OCI-M2 (cell line): ENCODE results near the gene PRTN3.
"Not testable (repeated sequence)": the region's sequence is repeated elsewhere in the genome, so short reads cannot be mapped to it uniquely, and the experiment has no call there.

Experiments
- DNase-seq: peaks from one replicate; lab custom pipeline; 2025; ENCODE audit not compliant: unreplicated experiment; lab: John Stamatoyannopoulos, UW

Gene PRTN3

GRCh38 chr19:843836-844545 is 3.2 kb downstream of the PRTN3 start:
- DNase-seq, result no peak

GRCh38 chr19:844546-844971 is 3.8 kb downstream of the PRTN3 start:
- DNase-seq, result no peak

GRCh38 chr19:845707-846521 is 5.1 kb downstream of the PRTN3 start:
- DNase-seq, result no peak

- DNase-seq, result no peak
Measured at GRCh38 chr19:848386-848921, 7.7 kb downstream of the PRTN3 start.

- not testable (repeated sequence) for DNase-seq
Measured at GRCh38 chr19:849195-849594, 8.4 kb downstream of the PRTN3 start.

- DNase-seq, result no peak
Measured at GRCh38 chr19:850221-850978, 9.6 kb downstream of the PRTN3 start.

GRCh38 chr19:850979-851335 is 10.2 kb downstream of the PRTN3 start:
- DNase-seq, result no peak

GRCh38 chr19:852136-853013 is 11.6 kb downstream of the PRTN3 start, which contains the start of gene ELANE:
TSS of gene ELANE (plus strand) at chr19:852303. CDS start at chr19:852329, 26 bp downstream.
- no peak for DNase-seq

- no peak for DNase-seq
Measured at GRCh38 chr19:853014-853585, 12.3 kb downstream of the PRTN3 start.

GRCh38 chr19:853614-854220 is 12.9 kb downstream of the PRTN3 start:
- not testable (repeated sequence) for DNase-seq

- DNase-seq, result no peak
Measured at GRCh38 chr19:854549-854948, 13.8 kb downstream of the PRTN3 start.

- no peak for DNase-seq
Measured at GRCh38 chr19:855142-855541, 14.3 kb downstream of the PRTN3 start.

- no peak for DNase-seq
Measured at GRCh38 chr19:855566-856120, 14.8 kb downstream of the PRTN3 start.

- no peak for DNase-seq
Measured at GRCh38 chr19:858284-858683, 17.5 kb downstream of the PRTN3 start.

- no peak for DNase-seq
Measured at GRCh38 chr19:858868-859843, 18.4 kb downstream of the PRTN3 start, which contains the start of gene CFD. TSS of gene CFD (plus strand) at chr19:859664. CDS start at chr19:859690, 26 bp downstream.

GRCh38 chr19:861141-861755 is 20.4 kb downstream of the PRTN3 start:
- no peak for DNase-seq

- peak; percentile 45 for DNase-seq
Measured at GRCh38 chr19:861756-862580, 21.2 kb downstream of the PRTN3 start.
